ENCODE results near the gene AKT1S1. TPM values are rescaled to one million over a fixed set of nuclear protein-coding genes. Genes with fewer than 3 reads are reported as not detected.
A peak's percentile ranks its signal among the peaks of the same experiment; 100 is the strongest.

AKT1S1 gene
- total RNA-seq, 1 donor from 2014 or later, result 52.0 TPM

GRCh38 chr19:49855676-49856573 lies 21.2 kb downstream of the AKT1S1 start:
- no peak for TF ChIP-seq CTCF (IDR thresholded peaks at IDR 0.05)
- Mint-ChIP-seq H3K9me3 (ENCODE audit: low read depth) (no peaks in the 10 kb centered on the region), H3K4me1 (ENCODE audit: low read depth) (peaks cover 26% of the 10 kb centered on the region), H3K27me3 (ENCODE audit: low read depth) (no peaks in the 10 kb centered on the region), H3K36me3 (ENCODE audit: low read depth) (peaks cover 6% of the 10 kb centered on the region), H3K4me3 (ENCODE audit: unreplicated experiment) (no peak overlapping the region), H3K27ac (ENCODE audit: unreplicated experiment) (peak overlapping the region; percentile 59)
- DNase-seq (ENCODE audit: low spot score), result no peak

- Mint-ChIP-seq H3K27ac (ENCODE audit: unreplicated experiment) (peak overlapping the region; percentile 59), H3K9me3 (ENCODE audit: low read depth) (no peaks in the 10 kb centered on the region), H3K36me3 (ENCODE audit: low read depth) (peaks cover 6% of the 10 kb centered on the region), H3K4me3 (ENCODE audit: unreplicated experiment) (no peak overlapping the region), H3K4me1 (ENCODE audit: low read depth) (peaks cover 27% of the 10 kb centered on the region), H3K27me3 (ENCODE audit: low read depth) (no peaks in the 10 kb centered on the region)
- DNase-seq (ENCODE audit: low spot score), result no peak
- TF ChIP-seq CTCF (IDR thresholded peaks at IDR 0.05), result no peak
Observed at GRCh38 chr19:49855277-49855675, 21.9 kb downstream of the AKT1S1 start.

- Mint-ChIP-seq H3K4me1 (ENCODE audit: low read depth) (peaks cover 33% of the 10 kb centered on the region), H3K27me3 (ENCODE audit: low read depth) (no peaks in the 10 kb centered on the region), H3K27ac (ENCODE audit: unreplicated experiment) (no peak overlapping the region), H3K4me3 (ENCODE audit: unreplicated experiment) (no peak overlapping the region), H3K9me3 (ENCODE audit: low read depth) (no peaks in the 10 kb centered on the region), H3K36me3 (ENCODE audit: low read depth) (peaks cover 6% of the 10 kb centered on the region)
- no peak for TF ChIP-seq CTCF (IDR thresholded peaks at IDR 0.05)
- no peak for DNase-seq (ENCODE audit: low spot score)
Observed at GRCh38 chr19:49854378-49855263, 22.5 kb downstream of the AKT1S1 start.

GRCh38 chr19:49853852-49854377 lies 23.2 kb downstream of the AKT1S1 start:
- Mint-ChIP-seq H3K27me3 (ENCODE audit: low read depth) (no peaks in the 10 kb centered on the region), H3K9me3 (ENCODE audit: low read depth) (peaks cover 4% of the 10 kb centered on the region), H3K36me3 (ENCODE audit: low read depth) (peaks cover 9% of the 10 kb centered on the region), H3K27ac (ENCODE audit: unreplicated experiment) (peak overlapping the region; percentile 63), H3K4me3 (ENCODE audit: unreplicated experiment) (peak overlapping the region; percentile 22), H3K4me1 (ENCODE audit: low read depth) (peaks cover 35% of the 10 kb centered on the region)
- no peak for TF ChIP-seq CTCF (IDR thresholded peaks at IDR 0.05)
- no peak for DNase-seq (ENCODE audit: low spot score)

GRCh38 chr19:49852631-49853126 lies 24.5 kb downstream of the AKT1S1 start:
- Mint-ChIP-seq H3K4me1 (ENCODE audit: low read depth) (peaks cover 43% of the 10 kb centered on the region), H3K36me3 (ENCODE audit: low read depth) (peaks cover 9% of the 10 kb centered on the region), H3K27me3 (ENCODE audit: low read depth) (no peaks in the 10 kb centered on the region), H3K9me3 (ENCODE audit: low read depth) (peaks cover 9% of the 10 kb centered on the region), H3K27ac (ENCODE audit: unreplicated experiment) (peak overlapping the region; percentile 70), H3K4me3 (ENCODE audit: unreplicated experiment) (peak overlapping the region; percentile 77)
- no peak for TF ChIP-seq CTCF (IDR thresholded peaks at IDR 0.05)
- no peak for DNase-seq (ENCODE audit: low spot score)
